Astrocyte (in vitro differentiated cells and primary cell): ENCODE results near the gene KIAA0513. TPM values are rescaled to one million over a fixed set of nuclear protein-coding genes. Genes with fewer than 3 reads are reported as not detected.
"Not testable (repeated sequence)": the region's sequence is repeated elsewhere in the genome, so short reads cannot be mapped to it uniquely, and the experiment has no call there.

Experiments used
- DNase-seq: peaks from one replicate; pipeline ENCODE4 v3.0.0-alpha.2; 2010; ENCODE audit warnings: low read depth
- FAIRE-seq: peaks from 2 replicates; lab custom pipeline; 2011; peaks lifted over from hg19 to GRCh38; lab: Jason Lieb, UNC
- H2AFZ ChIP-seq: 2 replicates; pipeline ENCODE4 v1.6.0; 2012; ENCODE audit warnings: low read depth, low read length, inconsistent platforms
- H3K27ac ChIP-seq: 2 replicates; pipeline ENCODE4 v1.5.1; 2011; ENCODE audit warnings: low read depth, low read length, inconsistent platforms
- H3K27me3 ChIP-seq: 2 replicates; pipeline ENCODE4 v1.6.0; 2011; ENCODE audit warnings: low read length, inconsistent platforms; ENCODE audit not compliant: insufficient read depth
- H3K36me3 ChIP-seq: 2 replicates; pipeline ENCODE4 v1.5.1; 2011; ENCODE audit warnings: low read length, inconsistent platforms; ENCODE audit not compliant: insufficient read depth
- H3K4me1 ChIP-seq: 2 replicates; pipeline ENCODE4 v1.5.1; 2011; ENCODE audit warnings: low read length, inconsistent platforms; ENCODE audit not compliant: insufficient read depth
- H3K4me2 ChIP-seq: 2 replicates; pipeline ENCODE4 v1.6.0; 2012; ENCODE audit warnings: low read length, inconsistent platforms
- H3K4me3 ChIP-seq: 2 replicates; pipeline ENCODE4 v1.5.1; 2011; ENCODE audit warnings: low read depth, mild to moderate bottlenecking, low read length, inconsistent platforms; ENCODE audit not compliant: insufficient read depth
- H3K79me2 ChIP-seq: 2 replicates; pipeline ENCODE4 v1.6.0; 2012; ENCODE audit warnings: mild to moderate bottlenecking, low read length, inconsistent platforms; ENCODE audit not compliant: insufficient read depth
- H3K9ac ChIP-seq: 2 replicates; pipeline ENCODE4 v1.6.0; 2012; ENCODE audit warnings: mild to moderate bottlenecking, low read length, inconsistent platforms
- H3K9me3 ChIP-seq: 2 replicates; pipeline ENCODE4 v1.5.1; 2012; ENCODE audit warnings: low read depth, mild to moderate bottlenecking, low read length, inconsistent platforms; ENCODE audit not compliant: insufficient read depth
- H4K20me1 ChIP-seq: 2 replicates; pipeline ENCODE4 v1.6.0; 2012; ENCODE audit warnings: low read length, inconsistent platforms; ENCODE audit not compliant: insufficient read depth
- H3K27ac Mint-ChIP-seq: one replicate; pipeline ENCODE4 v1.8.0; 2021; ENCODE audit warnings: mild to moderate bottlenecking, mixed read lengths; ENCODE audit not compliant: unreplicated experiment
- H3K27me3 Mint-ChIP-seq: one replicate; pipeline ENCODE4 v1.8.0; 2021; ENCODE audit warnings: low read depth, mixed read lengths; ENCODE audit not compliant: unreplicated experiment
- H3K36me3 Mint-ChIP-seq: one replicate; pipeline ENCODE4 v1.8.0; 2021; ENCODE audit warnings: low read depth, mixed read lengths; ENCODE audit not compliant: unreplicated experiment
- H3K4me1 Mint-ChIP-seq: one replicate; pipeline ENCODE4 v1.8.0; 2021; ENCODE audit warnings: low read depth, mixed read lengths; ENCODE audit not compliant: unreplicated experiment
- H3K4me3 Mint-ChIP-seq: one replicate; pipeline ENCODE4 v1.8.0; 2021; ENCODE audit warnings: mild to moderate bottlenecking, moderate library complexity, mixed read lengths; ENCODE audit not compliant: unreplicated experiment
- H3K9me3 Mint-ChIP-seq: one replicate; pipeline ENCODE4 v1.8.0; 2021; ENCODE audit warnings: mild to moderate bottlenecking, mixed read lengths; ENCODE audit not compliant: unreplicated experiment
- CTCF ChIP-seq: IDR thresholded peaks from 2 replicates; pipeline ENCODE4 v1.5.1; 2011; ENCODE audit warnings: low read depth, mild to moderate bottlenecking, inconsistent platforms, low read length, moderate library complexity; ENCODE audit not compliant: insufficient read depth
- EZH2 ChIP-seq: IDR thresholded peaks from 2 replicates; pipeline ENCODE4 v1.6.1; 2012; ENCODE audit warnings: mild to moderate bottlenecking, low read length, inconsistent platforms; ENCODE audit not compliant: insufficient read depth
- total RNA-seq: library from RNA; stranded (reverse); gene quantifications from 2 replicates; pipeline ENCODE4 v1.2.1, GENCODE V29; 2021

Gene KIAA0513
- total RNA-seq, 1 donor from 2014 or later = 7.5 TPM

- Histone ChIP-seq H3K27ac (no peak overlapping the region), H3K9ac (peak overlapping the region; percentile 40), H4K20me1 (no peaks in the 10 kb centered on the region), H3K4me3 (no peak overlapping the region), H3K4me2 (peak overlapping the region; percentile 62), H2AFZ (no peak overlapping the region), H3K9me3 (no peaks in the 10 kb centered on the region), H3K79me2 (no peaks in the 10 kb centered on the region), H3K4me1 (no peaks in the 10 kb centered on the region), H3K27me3 (no peaks in the 10 kb centered on the region), H3K36me3 (no peaks in the 10 kb centered on the region)
- Mint-ChIP-seq H3K27ac (peak overlapping the region; percentile 55), H3K36me3 (peaks cover 2% of the 10 kb centered on the region), H3K9me3 (no peaks in the 10 kb centered on the region), H3K27me3 (peaks cover 32% of the 10 kb centered on the region), H3K4me3 (no peak overlapping the region), H3K4me1 (peaks cover 5% of the 10 kb centered on the region)
- DNase-seq (no peak), FAIRE-seq (no peak)
- TF ChIP-seq CTCF (peak; percentile 95), EZH2 (no peak)
Measured at GRCh38 chr16:85114909-85115567, 87.4 kb downstream of the KIAA0513 start.

- no peaks in the 10 kb centered on the region for H4K20me1 ChIP-seq
- Mint-ChIP-seq H3K36me3 (peaks cover 2% of the 10 kb centered on the region), H3K9me3 (no peaks in the 10 kb centered on the region), H3K4me1 (peaks cover 5% of the 10 kb centered on the region), H3K27ac (no peak overlapping the region), H3K27me3 (peaks cover 22% of the 10 kb centered on the region), H3K4me3 (no peak overlapping the region)
- no peaks in the 10 kb centered on the region for H3K79me2 ChIP-seq
- DNase-seq = no peak
- no peaks in the 10 kb centered on the region for H3K27me3 ChIP-seq
- no peak overlapping the region for H2AFZ ChIP-seq
- H3K36me3 ChIP-seq = no peaks in the 10 kb centered on the region
- no peak for FAIRE-seq
- H3K4me2 ChIP-seq = no peak overlapping the region
- H3K27ac ChIP-seq = no peak overlapping the region
- no peak overlapping the region for H3K4me3 ChIP-seq
- no peaks in the 10 kb centered on the region for H3K9me3 ChIP-seq
- TF ChIP-seq EZH2 = no peak
- H3K4me1 ChIP-seq = no peaks in the 10 kb centered on the region
- H3K9ac ChIP-seq = no peak overlapping the region
Measured at GRCh38 chr16:85117418-85117817, 89.8 kb downstream of the KIAA0513 start.

- Mint-ChIP-seq H3K27me3 (peaks cover 11% of the 10 kb centered on the region), H3K4me1 (peaks cover 4% of the 10 kb centered on the region), H3K9me3 (peaks cover 3% of the 10 kb centered on the region), H3K4me3 (no peak overlapping the region), H3K27ac (no peak overlapping the region), H3K36me3 (peaks cover under 1% of the 10 kb centered on the region)
- H3K9me3 ChIP-seq = no peaks in the 10 kb centered on the region
- H3K4me1 ChIP-seq = peaks cover 17% of the 10 kb centered on the region
- no peaks in the 10 kb centered on the region for H3K27me3 ChIP-seq
- H3K27ac ChIP-seq = no peak overlapping the region
- DNase-seq (no peak), FAIRE-seq (no peak)
- H2AFZ ChIP-seq = no peak overlapping the region
- H3K36me3 ChIP-seq = no peaks in the 10 kb centered on the region
- no peak overlapping the region for H3K4me2 ChIP-seq
- no peaks in the 10 kb centered on the region for H4K20me1 ChIP-seq
- no peak for TF ChIP-seq EZH2
- TF ChIP-seq CTCF = no peak
- no peak overlapping the region for H3K4me3 ChIP-seq
- H3K9ac ChIP-seq = no peak overlapping the region
- H3K79me2 ChIP-seq = no peaks in the 10 kb centered on the region
Measured at GRCh38 chr16:85120006-85120340, 92.4 kb downstream of the KIAA0513 start.

GRCh38 chr16:85123441-85123840 is 95.8 kb downstream of the KIAA0513 start:
- H3K4me1 Mint-ChIP-seq, H4K20me1 ChIP-seq, H3K9me3 ChIP-seq, H3K36me3 Mint-ChIP-seq, H3K27me3 Mint-ChIP-seq, FAIRE-seq, DNase-seq, H3K79me2 ChIP-seq, H3K9me3 Mint-ChIP-seq, H3K4me3 Mint-ChIP-seq, H3K36me3 ChIP-seq, H3K27me3 ChIP-seq, H3K4me3 ChIP-seq: not testable (repeated sequence)
- H3K9ac ChIP-seq = peak overlapping the region; percentile 78
- H3K4me2 ChIP-seq = peak overlapping the region; percentile 76
- peak overlapping the region; percentile 87 for H3K27ac ChIP-seq
- peak overlapping the region; percentile 83 for H3K27ac Mint-ChIP-seq
- peaks cover 34% of the 10 kb centered on the region for H3K4me1 ChIP-seq
- peak overlapping the region; percentile 79 for H2AFZ ChIP-seq
